Measurements from ENCODE around the gene ITSN1.

The ITSN1 gene

DNA sequence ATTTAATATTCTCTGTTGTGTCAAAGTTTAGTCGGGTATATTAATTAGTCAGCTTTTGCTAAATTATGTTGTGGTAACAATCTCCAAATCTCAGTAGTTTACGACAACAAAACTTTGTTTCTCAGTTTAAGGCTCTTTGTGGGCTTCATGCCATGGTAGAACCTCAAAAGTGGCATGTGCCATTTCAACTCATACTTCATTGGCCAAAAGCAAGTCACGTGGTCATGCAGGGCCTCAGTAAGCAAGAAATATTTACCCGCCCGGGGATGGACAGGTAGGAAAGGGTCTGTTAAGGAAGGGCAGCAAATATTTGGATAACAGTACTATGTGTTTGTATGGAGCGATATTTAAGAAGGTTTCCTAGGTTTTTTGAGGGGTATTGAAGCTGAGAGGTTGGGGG is 38.6 kb downstream of the ITSN1 start:
- H3K23ac ChIP-seq (ENCODE audit: low read length): no peak overlapping the region
- peaks cover 6 to 8% of the 10 kb centered on the region in 2 experiments for H3K4me1 ChIP-seq (ENCODE audit: control insufficient read depth in 1 of 2, insufficient read depth in 2 of 2, low read length in 2 of 2)

DNA sequence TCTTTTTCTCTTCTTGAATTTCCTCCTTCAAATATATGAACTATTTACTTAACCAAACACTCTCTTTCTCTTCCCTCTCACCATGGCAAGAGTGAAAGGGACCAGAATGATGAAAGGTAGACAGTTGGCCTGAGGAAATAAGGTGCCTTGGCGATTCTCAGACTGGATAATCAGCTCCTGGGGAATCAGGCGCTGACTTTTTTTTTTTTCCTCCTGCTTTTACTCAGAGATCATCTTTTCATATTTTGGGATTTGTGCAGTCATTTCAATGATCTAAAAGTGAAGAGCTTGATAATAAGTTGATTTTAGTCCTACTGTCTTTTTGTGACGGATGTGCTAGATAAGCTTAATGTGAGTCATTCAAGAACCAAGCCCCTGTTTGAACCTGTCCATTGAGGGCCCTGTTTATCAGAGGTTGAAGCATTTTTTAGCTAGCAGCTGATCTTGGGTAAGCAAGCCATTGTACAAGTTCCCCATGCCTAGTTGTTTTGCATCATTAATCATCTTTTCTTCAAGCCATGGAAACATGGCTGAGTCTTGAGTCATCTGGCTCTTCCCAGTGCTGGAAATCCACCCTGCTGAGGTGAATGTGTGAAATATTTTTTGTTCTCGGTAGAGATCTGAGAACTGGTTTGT is 40.8 kb downstream of the ITSN1 start:
- no peak overlapping the region for H3K18ac ChIP-seq (ENCODE audit: low read length)
- DNase-seq: peak; percentile 82 to 95
- no peaks in the 10 kb centered on the region for H3K36me3 ChIP-seq (ENCODE audit: control insufficient read depth in 1 of 2, insufficient read depth in 2 of 2, low read length in 2 of 2)
- peaks cover 8 to 15% of the 10 kb centered on the region in 2 experiments for H3K4me1 ChIP-seq (ENCODE audit: control insufficient read depth in 1 of 2, insufficient read depth in 2 of 2, low read length in 2 of 2)
- peak overlapping the region; percentile 81 for H3K27ac ChIP-seq (ENCODE audit: low read depth, low read length)
- WGBS (ENCODE audit: extremely low coverage, insufficient coverage, insufficient read length): no CpG with 5 or more reads among the region's 4 CpGs
- H3K14ac ChIP-seq (ENCODE audit: low read length): no peak overlapping the region
- H3K9me3 ChIP-seq (ENCODE audit: insufficient read depth, low read depth, low read length): no peaks in the 10 kb centered on the region
- H4K8ac ChIP-seq (ENCODE audit: low read depth, low read length): no peak overlapping the region
- no peak overlapping the region for H4K91ac ChIP-seq (ENCODE audit: low read depth, low read length)
- H3K4me2 ChIP-seq (ENCODE audit: low read length): no peak overlapping the region
- H2BK12ac ChIP-seq (ENCODE audit: low read length): no peak overlapping the region
- peak overlapping the region; percentile 66 for H2BK120ac ChIP-seq (ENCODE audit: insufficient read depth, low read length, poor library complexity)
- H3K4me3 ChIP-seq (ENCODE audit: low read depth, low read length): no peak overlapping the region
- no peak overlapping the region for H2AK5ac ChIP-seq (ENCODE audit: low read length)
- H4K12ac ChIP-seq (ENCODE audit: low read depth, low read length): no peak overlapping the region
- H3K4ac ChIP-seq (ENCODE audit: low read depth, low read length): no peak overlapping the region
- H3K23ac ChIP-seq (ENCODE audit: low read length): no peak overlapping the region
- H3K79me2 ChIP-seq (ENCODE audit: control insufficient read depth, insufficient read depth, low read length, poor library complexity): peaks cover 8% of the 10 kb centered on the region
- no peaks in the 10 kb centered on the region for H3K27me3 ChIP-seq (ENCODE audit: insufficient read depth, low read length)
- peaks cover 4% of the 10 kb centered on the region for H3K79me1 ChIP-seq (ENCODE audit: low read length)
- H2AFZ ChIP-seq (ENCODE audit: insufficient read depth, low read length, poor library complexity): no peak overlapping the region
- H3K9ac ChIP-seq (ENCODE audit: low read length): no peak overlapping the region
- H2BK5ac ChIP-seq (ENCODE audit: low read depth, low read length, poor library complexity): peak overlapping the region; percentile 63

More for the DNA sequence above, 38.6 kb downstream of the ITSN1 start:
- Histone ChIP-seq H3K79me2 (ENCODE audit: control insufficient read depth, insufficient read depth, low read length, poor library complexity) (peaks cover 10% of the 10 kb centered on the region), H3K9ac (ENCODE audit: low read length) (no peak overlapping the region), H4K91ac (ENCODE audit: low read depth, low read length) (no peak overlapping the region), H3K27me3 (ENCODE audit: insufficient read depth, low read length) (no peaks in the 10 kb centered on the region), H4K12ac (ENCODE audit: low read depth, low read length) (no peak overlapping the region), H2BK5ac (ENCODE audit: low read depth, low read length, poor library complexity) (no peak overlapping the region), H3K27ac (ENCODE audit: low read depth, low read length) (no peak overlapping the region), H4K8ac (ENCODE audit: low read depth, low read length) (no peak overlapping the region), H2BK12ac (ENCODE audit: low read length) (no peak overlapping the region), H2AK5ac (ENCODE audit: low read length) (no peak overlapping the region), H3K14ac (ENCODE audit: low read length) (no peak overlapping the region), H2AFZ (ENCODE audit: insufficient read depth, low read length, poor library complexity) (no peak overlapping the region), H3K4me2 (ENCODE audit: low read length) (no peak overlapping the region), H3K36me3 (ENCODE audit: control insufficient read depth in 1 of 2, insufficient read depth in 2 of 2, low read length in 2 of 2) (no peaks in the 10 kb centered on the region), H3K4me3 (ENCODE audit: low read depth, low read length) (no peak overlapping the region), H2BK120ac (ENCODE audit: insufficient read depth, low read length, poor library complexity) (no peak overlapping the region), H3K9me3 (ENCODE audit: insufficient read depth, low read depth, low read length) (no peaks in the 10 kb centered on the region), H3K18ac (ENCODE audit: low read length) (no peak overlapping the region), H3K4ac (ENCODE audit: low read depth, low read length) (peak overlapping the region; percentile 81), H3K79me1 (ENCODE audit: low read length) (peaks cover 6% of the 10 kb centered on the region)
- no peak for DNase-seq
- 100% methylated on average over 1 of the region's 6 CpGs for WGBS (ENCODE audit: extremely low coverage, insufficient coverage, insufficient read length)

GRCh38 chr21:33684068-33684467 is 41.8 kb downstream of the ITSN1 start:
- H3K14ac ChIP-seq (ENCODE audit: low read length): no peak overlapping the region
- no peak overlapping the region for H3K4ac ChIP-seq (ENCODE audit: low read depth, low read length)
- no peak overlapping the region for H3K23ac ChIP-seq (ENCODE audit: low read length)
- no peak overlapping the region for H4K12ac ChIP-seq (ENCODE audit: low read depth, low read length)
- peaks cover 13% of the 10 kb centered on the region for H3K79me2 ChIP-seq (ENCODE audit: control insufficient read depth, insufficient read depth, low read length, poor library complexity)
- no peaks in the 10 kb centered on the region for H3K9me3 ChIP-seq (ENCODE audit: insufficient read depth, low read depth, low read length)
- no peak overlapping the region for H3K4me2 ChIP-seq (ENCODE audit: low read length)
- H4K8ac ChIP-seq (ENCODE audit: low read depth, low read length): no peak overlapping the region
- H3K36me3 ChIP-seq (ENCODE audit: control insufficient read depth in 1 of 2, insufficient read depth in 2 of 2, low read length in 2 of 2): no peaks in the 10 kb centered on the region
- WGBS (ENCODE audit: extremely low coverage, insufficient coverage, insufficient read length): no CpG with 5 or more reads among the region's 2 CpGs
- H2BK120ac ChIP-seq (ENCODE audit: insufficient read depth, low read length, poor library complexity): peak overlapping the region; percentile 91
- peaks cover 4% of the 10 kb centered on the region for H3K79me1 ChIP-seq (ENCODE audit: low read length)
- peaks cover 8 to 18% of the 10 kb centered on the region in 2 experiments for H3K4me1 ChIP-seq (ENCODE audit: control insufficient read depth in 1 of 2, insufficient read depth in 2 of 2, low read length in 2 of 2)
- no peaks in the 10 kb centered on the region for H3K27me3 ChIP-seq (ENCODE audit: insufficient read depth, low read length)
- no peak overlapping the region for H4K91ac ChIP-seq (ENCODE audit: low read depth, low read length)
- no peak overlapping the region for H2BK12ac ChIP-seq (ENCODE audit: low read length)
- no peak overlapping the region for H3K18ac ChIP-seq (ENCODE audit: low read length)
- H2BK5ac ChIP-seq (ENCODE audit: low read depth, low read length, poor library complexity): no peak overlapping the region
- no peak overlapping the region for H3K4me3 ChIP-seq (ENCODE audit: low read depth, low read length)
- no peak overlapping the region for H3K9ac ChIP-seq (ENCODE audit: low read length)
- H2AFZ ChIP-seq (ENCODE audit: insufficient read depth, low read length, poor library complexity): no peak overlapping the region
- no peak for DNase-seq
- peak overlapping the region; percentile 81 for H3K27ac ChIP-seq (ENCODE audit: low read depth, low read length)
- H2AK5ac ChIP-seq (ENCODE audit: low read length): no peak overlapping the region

DNA sequence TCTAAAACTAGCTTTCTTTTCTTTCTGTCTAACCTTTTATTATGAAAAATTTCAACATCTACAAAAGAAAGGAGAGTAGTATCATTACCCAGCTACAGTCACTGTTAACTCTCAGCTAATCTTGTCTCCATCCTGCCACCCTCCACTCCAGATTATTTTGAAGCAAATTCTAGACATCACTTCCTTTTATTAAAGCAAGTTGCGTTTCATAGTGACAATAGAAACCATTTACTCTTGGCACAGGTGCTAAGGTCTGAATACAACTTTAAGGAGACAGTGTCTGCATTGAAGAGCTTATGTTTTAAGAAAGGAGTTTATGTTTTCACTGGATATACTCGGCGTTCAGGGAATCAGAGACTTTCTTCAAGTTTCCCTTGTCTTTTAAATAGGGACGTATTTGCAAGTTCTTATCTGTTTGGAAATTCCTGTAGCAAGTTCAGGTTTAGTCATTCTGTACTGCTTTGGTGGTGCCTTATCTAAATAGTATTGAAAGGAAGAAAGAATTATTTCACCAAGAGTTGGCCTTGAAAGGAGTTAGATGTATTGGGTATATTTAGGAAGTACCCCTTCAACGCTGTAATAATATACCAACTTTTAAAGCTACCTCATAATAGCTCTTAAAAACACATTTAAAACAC is 42.7 kb downstream of the ITSN1 start:
- DNase-seq: peak in 1 of 2 donors; percentile 42
- Histone ChIP-seq H3K23ac (ENCODE audit: low read length) (no peak overlapping the region), H3K4me2 (ENCODE audit: low read length) (peak overlapping the region; percentile 12), H2BK120ac (ENCODE audit: insufficient read depth, low read length, poor library complexity) (no peak overlapping the region), H3K9ac (ENCODE audit: low read length) (no peak overlapping the region), H3K14ac (ENCODE audit: low read length) (no peak overlapping the region), H3K36me3 (ENCODE audit: control insufficient read depth in 1 of 2, insufficient read depth in 2 of 2, low read length in 2 of 2) (no peaks in the 10 kb centered on the region), H3K27me3 (ENCODE audit: insufficient read depth, low read length) (no peaks in the 10 kb centered on the region), H2BK12ac (ENCODE audit: low read length) (no peak overlapping the region), H3K4ac (ENCODE audit: low read depth, low read length) (no peak overlapping the region), H3K4me1 (ENCODE audit: control insufficient read depth in 1 of 2, insufficient read depth in 2 of 2, low read length in 2 of 2) (peaks cover 8 to 18% of the 10 kb centered on the region in 2 experiments), H4K12ac (ENCODE audit: low read depth, low read length) (no peak overlapping the region), H2AFZ (ENCODE audit: insufficient read depth, low read length, poor library complexity) (no peak overlapping the region), H4K91ac (ENCODE audit: low read depth, low read length) (no peak overlapping the region), H2AK5ac (ENCODE audit: low read length) (no peak overlapping the region), H3K27ac (ENCODE audit: low read depth, low read length) (peak overlapping the region; percentile 47), H3K18ac (ENCODE audit: low read length) (no peak overlapping the region), H3K79me1 (ENCODE audit: low read length) (peaks cover 4% of the 10 kb centered on the region), H3K79me2 (ENCODE audit: control insufficient read depth, insufficient read depth, low read length, poor library complexity) (peaks cover 11% of the 10 kb centered on the region), H2BK5ac (ENCODE audit: low read depth, low read length, poor library complexity) (no peak overlapping the region), H3K9me3 (ENCODE audit: insufficient read depth, low read depth, low read length) (no peaks in the 10 kb centered on the region), H4K8ac (ENCODE audit: low read depth, low read length) (no peak overlapping the region), H3K4me3 (ENCODE audit: low read depth, low read length) (no peak overlapping the region)
- WGBS (ENCODE audit: extremely low coverage, insufficient coverage, insufficient read length): no CpG with 5 or more reads among the region's 5 CpGs
